ENCODE results near the gene RHCG. TPM values are rescaled to one million over a fixed set of nuclear protein-coding genes. Genes with fewer than 3 reads are reported as not detected.

RHCG gene
- total and polyA plus RNA-seq, 5 donors from 2014 or later = not detected

DNA sequence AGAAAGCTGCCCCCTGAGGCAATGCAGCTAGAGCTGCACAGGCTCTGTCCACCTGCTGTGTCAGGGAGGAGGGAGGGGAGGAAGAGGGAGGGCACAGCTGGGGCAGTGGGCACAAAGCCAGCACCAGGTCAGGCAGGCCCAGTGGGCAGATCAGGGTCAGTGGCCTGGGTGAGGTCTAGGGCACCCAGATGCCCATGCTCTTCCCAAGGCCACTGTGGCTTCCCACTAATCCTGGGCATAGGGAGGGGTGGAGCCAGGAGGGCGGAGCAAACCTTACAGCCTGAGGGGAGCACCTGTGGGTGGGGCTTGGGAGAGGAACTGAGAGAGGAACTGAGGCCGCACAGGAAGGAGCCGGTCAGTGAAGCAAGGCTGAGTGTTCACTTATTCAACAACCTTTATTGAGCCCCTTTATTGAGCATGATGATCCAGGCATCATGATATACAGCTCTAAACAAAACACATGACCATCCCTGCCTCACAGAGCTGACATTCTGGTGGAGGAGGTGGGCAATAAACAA, 55.0 kb downstream of the RHCG start:
- no peak overlapping the region for H3K27ac Mint-ChIP-seq
- Histone ChIP-seq H3K4me3 (ENCODE audit: low read depth, low read length) (no peak overlapping the region), H3K9me3 (ENCODE audit: control insufficient read depth in 2 of 2, low read length in 2 of 2) (no peaks in the 10 kb centered on the region), H3K4me1 (ENCODE audit: control insufficient read depth, insufficient read depth, low read length, poor library complexity, severe bottlenecking) (peaks cover 4% of the 10 kb centered on the region), H3K27me3 (ENCODE audit: control insufficient read depth, insufficient read depth, low read length) (no peaks in the 10 kb centered on the region), H3K36me3 (ENCODE audit: control insufficient read depth, insufficient read depth, low read length) (no peaks in the 10 kb centered on the region), H3K27ac (ENCODE audit: insufficient read depth, low read length, poor library complexity, severe bottlenecking) (no peak overlapping the region)
- H3K4me3 Mint-ChIP-seq = no peak overlapping the region
- peaks cover 0 to 2% (median 1%) of the 10 kb centered on the region in 4 donors for H3K4me1 Mint-ChIP-seq
- no peak for ATAC-seq (ENCODE audit: low read depth in 2 of 2)
- peaks cover 28% of the 10 kb centered on the region for H3K27me3 Mint-ChIP-seq
- no peak for DNase-seq
- H3K36me3 Mint-ChIP-seq = no peaks in the 10 kb centered on the region
- no peaks in the 10 kb centered on the region for H3K9me3 Mint-ChIP-seq

DNA sequence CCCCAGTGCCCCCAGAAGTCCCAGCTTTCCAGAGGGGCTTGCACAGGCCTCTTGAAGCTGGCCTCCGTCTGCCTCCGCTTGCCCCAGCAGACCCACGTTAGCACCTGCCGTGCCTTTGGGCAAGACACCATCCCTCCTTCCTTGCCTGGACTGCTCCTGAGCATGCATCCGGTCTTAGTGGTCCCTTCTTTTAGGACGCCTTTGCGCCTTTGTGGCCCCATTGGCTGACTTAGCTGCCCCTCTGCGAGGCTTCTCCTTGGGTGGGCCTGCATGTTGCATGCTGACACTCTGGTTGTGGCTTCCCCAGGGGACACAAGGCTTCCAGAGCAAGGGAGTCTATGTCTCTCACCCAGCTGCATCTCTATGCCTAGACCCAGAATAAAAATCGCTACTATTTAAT, 56.6 kb downstream of the RHCG start:
- H3K27me3 ChIP-seq (ENCODE audit: control insufficient read depth, insufficient read depth, low read length) = no peaks in the 10 kb centered on the region

DNA sequence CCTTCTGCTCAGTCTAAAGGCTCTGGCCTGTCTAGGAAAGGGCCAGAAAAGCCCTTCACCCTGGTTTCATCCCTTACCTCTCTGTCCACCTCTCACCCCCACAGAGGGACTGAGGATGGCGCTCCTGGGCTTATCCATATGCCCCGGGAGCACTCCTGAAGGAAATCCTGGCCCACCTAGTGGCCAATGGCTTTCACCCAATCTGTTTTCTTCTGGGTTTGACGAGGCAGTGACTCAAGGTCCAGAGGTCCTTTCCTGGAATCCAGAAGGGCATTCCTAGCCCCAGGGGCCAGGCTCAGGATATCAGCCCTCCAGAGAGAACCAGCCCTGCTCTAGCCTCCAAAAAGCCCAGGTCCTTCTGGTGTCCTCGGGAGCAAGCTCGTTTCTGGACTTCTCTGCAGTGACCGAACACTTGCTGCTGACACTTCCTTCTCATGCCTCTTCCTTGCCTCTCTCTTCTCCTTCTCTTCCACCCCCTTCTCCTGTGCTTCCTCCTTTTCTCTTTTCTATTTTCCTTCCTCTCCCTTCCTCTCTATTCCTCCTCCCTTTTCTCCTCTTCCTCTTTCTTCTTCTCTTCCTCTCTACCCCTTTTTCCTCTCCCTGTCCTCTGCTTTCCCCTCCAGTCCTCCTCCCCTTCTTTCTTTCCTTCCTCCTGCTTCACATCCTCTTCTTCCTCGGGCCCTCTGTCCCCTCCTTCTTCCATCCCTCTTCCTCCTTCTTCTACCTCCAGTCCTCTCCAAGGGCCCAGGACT, 59.6 kb downstream of the RHCG start:
- Histone ChIP-seq H3K36me3 (ENCODE audit: control insufficient read depth, insufficient read depth, low read length) (no peaks in the 10 kb centered on the region), H3K27ac (ENCODE audit: insufficient read depth, low read length, poor library complexity, severe bottlenecking) (no peak overlapping the region), H3K27me3 (ENCODE audit: control insufficient read depth, insufficient read depth, low read length) (peaks cover 9% of the 10 kb centered on the region), H3K4me3 (ENCODE audit: low read depth, low read length) (no peak overlapping the region), H3K4me1 (ENCODE audit: control insufficient read depth, insufficient read depth, low read length, poor library complexity, severe bottlenecking) (no peaks in the 10 kb centered on the region), H3K9me3 (ENCODE audit: control insufficient read depth in 2 of 2, low read length in 2 of 2) (no peaks in the 10 kb centered on the region)
- DNase-seq (no peak), ATAC-seq (ENCODE audit: low read depth in 2 of 2) (no peak)
- H3K9me3 Mint-ChIP-seq = no peaks in the 10 kb centered on the region
- H3K36me3 Mint-ChIP-seq = no peaks in the 10 kb centered on the region
- H3K4me1 Mint-ChIP-seq = peaks cover 0 to 2% (median 0%) of the 10 kb centered on the region in 4 donors
- no peak overlapping the region for H3K4me3 Mint-ChIP-seq
- peaks cover 23% of the 10 kb centered on the region for H3K27me3 Mint-ChIP-seq
- H3K27ac Mint-ChIP-seq = no peak overlapping the region

More for the DNA sequence above, 56.6 kb downstream of the RHCG start:
- Mint-ChIP-seq H3K9me3 (no peaks in the 10 kb centered on the region), H3K4me1 (peaks cover 0 to 2% (median 0%) of the 10 kb centered on the region in 4 donors), H3K27ac (no peak overlapping the region), H3K27me3 (peaks cover 32% of the 10 kb centered on the region), H3K4me3 (no peak overlapping the region), H3K36me3 (no peaks in the 10 kb centered on the region)
- ATAC-seq (ENCODE audit: low read depth in 2 of 2) = no peak
- H3K27ac ChIP-seq (ENCODE audit: insufficient read depth, low read length, poor library complexity, severe bottlenecking) = no peak overlapping the region
- DNase-seq = no peak
- H3K9me3 ChIP-seq (ENCODE audit: control insufficient read depth in 2 of 2, low read length in 2 of 2) = no peaks in the 10 kb centered on the region
- peaks cover 4% of the 10 kb centered on the region for H3K4me1 ChIP-seq (ENCODE audit: control insufficient read depth, insufficient read depth, low read length, poor library complexity, severe bottlenecking)
- H3K36me3 ChIP-seq (ENCODE audit: control insufficient read depth, insufficient read depth, low read length) = no peaks in the 10 kb centered on the region
- H3K4me3 ChIP-seq (ENCODE audit: low read depth, low read length) = no peak overlapping the region

DNA sequence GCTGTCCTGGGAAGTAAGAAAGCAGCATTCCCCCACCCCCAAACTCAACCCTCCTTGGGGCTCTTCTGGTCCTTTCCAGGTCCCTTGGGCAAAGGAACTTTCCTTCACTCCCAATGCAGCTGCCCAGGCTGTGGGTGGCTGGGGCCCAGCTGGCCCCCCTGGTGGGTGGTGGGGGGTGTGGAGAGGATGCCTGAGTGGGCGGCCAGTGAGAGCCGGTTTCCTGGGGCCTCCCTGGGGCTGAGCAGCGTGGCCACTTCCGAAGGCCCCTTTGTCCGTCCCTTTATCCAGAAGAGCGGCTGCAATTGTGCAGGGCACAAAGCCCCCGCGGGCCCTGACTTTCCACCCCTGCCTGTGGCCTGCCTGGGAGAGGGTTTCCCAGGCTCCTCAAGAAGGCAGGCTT, 61.0 kb downstream of the RHCG start:
- Histone ChIP-seq H3K27me3 (ENCODE audit: control insufficient read depth, insufficient read depth, low read length) (peaks cover 9% of the 10 kb centered on the region), H3K4me3 (ENCODE audit: low read depth, low read length) (no peak overlapping the region), H3K27ac (ENCODE audit: insufficient read depth, low read length, poor library complexity, severe bottlenecking) (no peak overlapping the region), H3K36me3 (ENCODE audit: control insufficient read depth, insufficient read depth, low read length) (no peaks in the 10 kb centered on the region), H3K4me1 (ENCODE audit: control insufficient read depth, insufficient read depth, low read length, poor library complexity, severe bottlenecking) (peaks cover 5% of the 10 kb centered on the region), H3K9me3 (ENCODE audit: control insufficient read depth in 2 of 2, low read length in 2 of 2) (no peaks in the 10 kb centered on the region)
- ATAC-seq (ENCODE audit: low read depth in 2 of 2) (no peak), DNase-seq (no peak)
- Mint-ChIP-seq H3K27me3 (peaks cover 27% of the 10 kb centered on the region), H3K9me3 (no peaks in the 10 kb centered on the region), H3K27ac (no peak overlapping the region), H3K36me3 (no peaks in the 10 kb centered on the region), H3K4me1 (peaks cover 0 to 7% (median 2%) of the 10 kb centered on the region in 4 donors), H3K4me3 (no peak overlapping the region)

DNA sequence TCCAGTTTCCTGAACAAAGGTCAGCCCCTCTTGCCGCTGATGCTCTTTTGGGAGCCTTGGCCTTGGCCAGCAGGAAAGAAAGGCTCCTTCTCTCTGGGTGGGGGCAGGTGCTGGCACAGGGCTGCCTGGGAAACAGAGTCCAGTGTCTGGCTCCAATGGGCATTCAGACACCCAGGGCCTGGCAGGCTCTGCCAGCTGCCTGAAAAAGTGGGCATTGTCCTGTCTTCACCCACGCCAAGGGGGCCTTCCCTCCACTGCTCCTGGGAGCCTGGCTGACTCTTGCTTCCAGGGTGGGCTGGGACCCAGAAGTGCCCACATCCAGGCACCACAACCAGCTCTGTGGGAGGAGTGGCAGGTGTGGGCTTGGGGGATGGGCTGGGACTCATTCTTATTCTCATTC, 62.7 kb downstream of the RHCG start:
- DNase-seq = no peak
- ATAC-seq (ENCODE audit: low read depth in 2 of 2) = no peak
- H3K9me3 Mint-ChIP-seq = no peaks in the 10 kb centered on the region
- Histone ChIP-seq H3K27me3 (ENCODE audit: control insufficient read depth, insufficient read depth, low read length) (peaks cover 9% of the 10 kb centered on the region), H3K9me3 (ENCODE audit: control insufficient read depth in 2 of 2, low read length in 2 of 2) (no peaks in the 10 kb centered on the region), H3K27ac (ENCODE audit: insufficient read depth, low read length, poor library complexity, severe bottlenecking) (no peak overlapping the region), H3K4me1 (ENCODE audit: control insufficient read depth, insufficient read depth, low read length, poor library complexity, severe bottlenecking) (peaks cover 6% of the 10 kb centered on the region), H3K36me3 (ENCODE audit: control insufficient read depth, insufficient read depth, low read length) (no peaks in the 10 kb centered on the region), H3K4me3 (ENCODE audit: low read depth, low read length) (no peak overlapping the region)
- no peak overlapping the region for H3K4me3 Mint-ChIP-seq
- no peak overlapping the region for H3K27ac Mint-ChIP-seq
- H3K36me3 Mint-ChIP-seq = no peaks in the 10 kb centered on the region
- H3K4me1 Mint-ChIP-seq = peaks cover 0 to 9% (median 5%) of the 10 kb centered on the region in 4 donors
- peaks cover 31% of the 10 kb centered on the region for H3K27me3 Mint-ChIP-seq

DNA sequence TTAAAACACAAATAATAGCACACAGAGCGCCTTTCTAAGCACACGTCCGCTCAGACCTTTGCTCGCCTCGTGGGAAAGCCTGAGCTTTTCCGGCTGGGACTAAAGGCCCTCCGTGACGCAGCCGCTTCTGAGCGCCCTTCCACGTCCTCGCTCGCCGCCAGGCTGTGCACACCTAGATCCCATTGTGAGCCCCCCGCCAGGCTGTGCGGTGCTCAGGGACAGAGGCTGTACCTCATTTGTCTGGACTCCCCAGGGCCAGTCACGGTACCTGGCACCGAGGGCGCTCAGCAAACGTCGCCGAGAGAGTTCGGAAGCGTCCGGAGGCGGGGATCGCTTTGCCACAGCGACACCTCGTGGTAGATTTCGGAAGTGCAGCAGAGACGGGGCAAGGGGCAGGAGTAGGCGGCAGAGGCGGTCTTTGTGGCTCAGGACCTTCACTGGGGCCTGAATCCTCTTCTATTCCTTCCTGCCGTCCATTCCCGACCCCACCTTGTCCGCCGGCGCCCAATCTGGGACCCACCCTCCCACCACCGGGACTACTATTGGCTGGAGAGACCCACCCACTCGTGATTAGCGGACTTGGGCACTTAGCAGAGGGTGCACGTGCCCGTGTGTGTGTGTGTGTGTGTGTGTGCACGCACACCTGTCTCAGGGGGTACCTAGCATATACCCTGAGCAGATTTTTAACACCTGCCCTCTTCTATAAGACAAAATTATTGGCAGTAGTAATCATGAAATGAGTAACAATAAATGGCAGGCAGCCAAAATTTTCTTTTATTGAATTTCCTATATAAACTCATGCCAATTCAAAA, 65.6 kb downstream of the RHCG start:
- H3K9me3 ChIP-seq (ENCODE audit: control insufficient read depth in 2 of 2, low read length in 2 of 2) = no peaks in the 10 kb centered on the region
- peak overlapping the region in 1 of 3 donors; percentile 46 for H3K27ac Mint-ChIP-seq
- peaks cover 28% of the 10 kb centered on the region for H3K27me3 Mint-ChIP-seq
- H3K36me3 Mint-ChIP-seq = no peaks in the 10 kb centered on the region
- DNase-seq (peak; percentile 70 to 81 (median 76)), ATAC-seq (ENCODE audit: low read depth in 2 of 2) (peak; percentile 79 to 86)
- no peaks in the 10 kb centered on the region for H3K9me3 Mint-ChIP-seq
- no peak overlapping the region for H3K27ac ChIP-seq (ENCODE audit: insufficient read depth, low read length, poor library complexity, severe bottlenecking)
- peaks cover 0 to 9% (median 5%) of the 10 kb centered on the region in 4 donors for H3K4me1 Mint-ChIP-seq
- peaks cover 9% of the 10 kb centered on the region for H3K27me3 ChIP-seq (ENCODE audit: control insufficient read depth, insufficient read depth, low read length)
- peak overlapping the region in 3 of 4 donors; percentile 59 to 85 (median 82) for H3K4me3 Mint-ChIP-seq
- H3K36me3 ChIP-seq (ENCODE audit: control insufficient read depth, insufficient read depth, low read length) = no peaks in the 10 kb centered on the region
- peaks cover 6% of the 10 kb centered on the region for H3K4me1 ChIP-seq (ENCODE audit: control insufficient read depth, insufficient read depth, low read length, poor library complexity, severe bottlenecking)
- peak overlapping the region; percentile 27 for H3K4me3 ChIP-seq (ENCODE audit: low read depth, low read length)

DNA sequence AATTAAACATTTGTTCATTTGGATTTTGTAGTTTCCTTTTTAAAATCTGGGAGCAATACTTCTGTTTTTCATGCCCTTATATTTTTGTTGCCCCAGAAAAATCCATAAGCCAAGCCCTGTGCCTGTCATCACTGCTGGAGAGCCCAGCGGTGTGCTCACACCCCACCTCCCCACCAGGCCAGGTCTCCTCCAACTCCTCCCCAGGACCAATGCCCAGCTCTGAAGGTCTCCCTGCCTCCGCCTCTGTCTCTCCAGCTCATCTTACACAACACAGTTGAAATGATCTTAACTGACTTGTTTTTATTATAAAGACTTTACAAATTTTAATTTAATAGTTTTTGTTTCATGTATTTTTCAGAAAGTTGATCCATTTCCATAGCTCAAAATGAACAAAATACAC, 66.4 kb downstream of the RHCG start:
- H3K4me3 ChIP-seq (ENCODE audit: low read depth, low read length) = peak overlapping the region; percentile 27
- DNase-seq = no peak
- peaks cover 6% of the 10 kb centered on the region for H3K4me1 ChIP-seq (ENCODE audit: control insufficient read depth, insufficient read depth, low read length, poor library complexity, severe bottlenecking)
- no peak overlapping the region for H3K27ac Mint-ChIP-seq
- peaks cover 0 to 9% (median 5%) of the 10 kb centered on the region in 4 donors for H3K4me1 Mint-ChIP-seq
- H3K27me3 Mint-ChIP-seq = peaks cover 32% of the 10 kb centered on the region
- H3K36me3 ChIP-seq (ENCODE audit: control insufficient read depth, insufficient read depth, low read length) = no peaks in the 10 kb centered on the region
- no peaks in the 10 kb centered on the region for H3K9me3 ChIP-seq (ENCODE audit: control insufficient read depth in 2 of 2, low read length in 2 of 2)
- H3K36me3 Mint-ChIP-seq = no peaks in the 10 kb centered on the region
- H3K9me3 Mint-ChIP-seq = no peaks in the 10 kb centered on the region
- H3K4me3 Mint-ChIP-seq = peak overlapping the region in 2 of 4 donors; percentile 59 to 85
- H3K27me3 ChIP-seq (ENCODE audit: control insufficient read depth, insufficient read depth, low read length) = peaks cover 9% of the 10 kb centered on the region
- no peak for ATAC-seq (ENCODE audit: low read depth in 2 of 2)
- no peak overlapping the region for H3K27ac ChIP-seq (ENCODE audit: insufficient read depth, low read length, poor library complexity, severe bottlenecking)
